Ovary (tissue), 3 donors: ENCODE results near the gene SRGN.

ENCODE experiments used
- CTCF ChIP-seq, 3 donors: fragments of 450-650 bp in 2 of 3; fragments of 200-600 bp in 1 of 3; IDR thresholded peaks; one replicate each; pipeline versions ENCODE4 v1.5.1 to v1.8.0; 2016 to 2022; ENCODE audit warnings: antibody characterized with exemption in 3 of 3, mild to moderate bottlenecking in 1 of 3
- POLR2A ChIP-seq: fragments of 450-650 bp; IDR thresholded peaks from one replicate; pipeline ENCODE4 v1.6.1; 2017; ENCODE audit warnings: antibody characterized with exemption, mild to moderate bottlenecking, moderate library complexity
- donor health status: DM: no; HTN: no; CAD: no.

DNA sequence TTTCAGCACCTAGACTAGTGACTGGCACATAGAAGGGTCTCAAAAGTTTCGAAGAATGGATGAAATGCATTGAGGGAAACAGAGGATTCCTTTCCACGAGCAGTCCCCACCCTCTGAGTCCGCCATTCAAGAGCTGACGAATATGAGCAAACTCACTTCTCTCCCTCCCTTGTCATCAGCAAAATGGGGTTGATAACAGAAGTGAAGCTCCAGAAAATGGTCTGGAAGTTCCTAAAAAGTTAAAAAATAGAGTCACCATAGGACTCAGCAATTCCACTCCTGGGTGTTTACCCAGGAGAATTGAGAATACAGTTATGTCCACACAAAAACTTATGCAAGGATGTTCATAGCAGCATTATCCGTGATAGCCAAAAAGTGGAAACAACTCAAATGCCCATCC, 25.0 kb upstream of the SRGN start:
- TF ChIP-seq CTCF (IDR thresholded peaks at IDR 0.05) (no peak), POLR2A (no peak)
